CD14-positive monocyte (primary cell): ENCODE results near the gene SEC22A. TPM values are rescaled to one million over a fixed set of nuclear protein-coding genes. Genes with fewer than 3 reads are reported as not detected.

Source experiments
- DNase-seq, 3 donors: peaks; one replicate each; pipeline ENCODE4 v3.0.0-alpha.2; 2011 to 2022
- H2AFZ ChIP-seq: 2 replicates; pipeline ENCODE4 v1.6.0; 2012; ENCODE audit warnings: mild to moderate bottlenecking, low read depth, low read length, inconsistent platforms; ENCODE audit not compliant: insufficient read depth, poor library complexity, severe bottlenecking
- H3K27ac ChIP-seq, 2 donors: 1 replicate in 1 of 2; 2 replicates in 1 of 2; pipeline ENCODE4 v1.5.1; 2012 to 2013; ENCODE audit warnings: low read length in 2 of 2, control low read depth in 1 of 2, inconsistent platforms in 1 of 2, low read depth in 1 of 2, mild to moderate bottlenecking in 1 of 2
- H3K27me3 ChIP-seq, 2 donors: one replicate each; pipeline versions ENCODE4 v1.6.0 to v1.6.1; 2011 to 2013; ENCODE audit warnings: low read length in 2 of 2; ENCODE audit not compliant: control insufficient read depth in 2 of 2, insufficient read depth in 2 of 2
- H3K36me3 ChIP-seq, 2 donors: replicated peaks in 1 of 2; 1 replicate in 1 of 2; 2 replicates in 1 of 2; pipeline versions ENCODE4 v1.5.1 to v1.6.1; 2012 to 2013; ENCODE audit warnings: low read length in 2 of 2, control low read depth in 1 of 2, inconsistent platforms in 1 of 2, mild to moderate bottlenecking in 1 of 2; ENCODE audit not compliant: insufficient read depth in 2 of 2, control insufficient read depth in 1 of 2
- H3K4me1 ChIP-seq, 2 donors: 1 replicate in 1 of 2; 2 replicates in 1 of 2; pipeline versions ENCODE4 v1.5.1 to v1.6.1; 2012 to 2013; ENCODE audit warnings: low read length in 2 of 2, control low read depth in 1 of 2, inconsistent platforms in 1 of 2, mild to moderate bottlenecking in 1 of 2, moderate library complexity in 1 of 2; ENCODE audit not compliant: insufficient read depth in 2 of 2, control insufficient read depth in 1 of 2
- H3K4me2 ChIP-seq: replicated peaks from 2 replicates; pipeline ENCODE3; 2012; ENCODE audit warnings: low read length, moderate library complexity, mild to moderate bottlenecking; ENCODE audit not compliant: poor library complexity, severe bottlenecking; ENCODE audit errors: extremely low read depth
- H3K4me3 ChIP-seq, 3 experiments: fragments of 200-600 bp in 1 of 3; sonication (generic) in 1 of 3; replicated peaks in 1 of 3; 1 replicate in 2 of 3; 2 replicates in 1 of 3; pipeline ENCODE4 v1.5.1; 2011 to 2013; ENCODE audit warnings: low read length in 3 of 3, mild to moderate bottlenecking in 3 of 3, control low read depth in 2 of 3, low read depth in 2 of 3, inconsistent platforms in 1 of 3, moderate library complexity in 1 of 3
- H3K79me2 ChIP-seq: 2 replicates; pipeline ENCODE4 v1.6.0; 2012; ENCODE audit warnings: mild to moderate bottlenecking, control low read depth, inconsistent platforms, low read length, moderate library complexity; ENCODE audit not compliant: insufficient read depth
- H3K9ac ChIP-seq: 2 replicates; pipeline ENCODE4 v1.6.0; 2017; ENCODE audit warnings: low read length, mild to moderate bottlenecking; ENCODE audit not compliant: insufficient read depth, poor library complexity, severe bottlenecking
- H3K9me3 ChIP-seq, 2 donors: replicated peaks in 1 of 2; 1 replicate in 1 of 2; 2 replicates in 1 of 2; pipeline versions ENCODE4 v1.5.1 to v1.6.1; 2012 to 2013; ENCODE audit warnings: low read length in 2 of 2, control low read depth in 1 of 2; ENCODE audit not compliant: control insufficient read depth in 1 of 2, insufficient read depth in 1 of 2
- H4K20me1 ChIP-seq: 2 replicates; pipeline ENCODE4 v1.6.0; 2012; ENCODE audit warnings: mild to moderate bottlenecking, low read length, control low read depth, moderate library complexity; ENCODE audit not compliant: insufficient read depth
- H3K27ac Mint-ChIP-seq, 7 donors: one replicate each; pipeline ENCODE4 v1.8.0; 2020; ENCODE audit warnings: mild to moderate bottlenecking in 7 of 7, mixed read lengths in 7 of 7, moderate library complexity in 6 of 7, inconsistent platforms in 2 of 7
- H3K27me3 Mint-ChIP-seq, 3 donors: one replicate each; pipeline ENCODE4 v1.8.0; 2021 to 2022; ENCODE audit warnings: low read depth in 3 of 3, mild to moderate bottlenecking in 3 of 3, mixed read lengths in 3 of 3, moderate library complexity in 3 of 3, inconsistent platforms in 1 of 3
- H3K36me3 Mint-ChIP-seq, 2 donors: one replicate each; pipeline ENCODE4 v1.8.0; 2020; ENCODE audit warnings: mixed read lengths in 2 of 2, inconsistent platforms in 1 of 2, mild to moderate bottlenecking in 1 of 2
- H3K4me1 Mint-ChIP-seq: one replicate; pipeline ENCODE4 v1.8.0; 2020; ENCODE audit warnings: mild to moderate bottlenecking, mixed read lengths
- H3K4me3 Mint-ChIP-seq, 2 donors: one replicate each; pipeline ENCODE4 v1.8.0; 2020; ENCODE audit warnings: mild to moderate bottlenecking in 2 of 2, mixed read lengths in 2 of 2, moderate library complexity in 1 of 2
- H3K9me3 Mint-ChIP-seq, 7 donors: one replicate each; pipeline ENCODE4 v1.8.0; 2020 to 2022; ENCODE audit warnings: mixed read lengths in 7 of 7, mild to moderate bottlenecking in 6 of 7, moderate library complexity in 6 of 7, inconsistent platforms in 2 of 7
- WGBS: methylation state at CpG from one replicate; pipeline ENCODE4 v1.1.5; 2013; ENCODE audit warnings: missing lambda C conversion rate; ENCODE audit not compliant: insufficient coverage; 5-methylcytosine and 5-hydroxymethylcytosine counted together
- intact Hi-C, 2 donors: fragments of 100-400 bp; cut with micrococcal nuclease; formaldehyde crosslinking; loops; one replicate each; pipeline versions ENCODE4 v1.15.0 to v1.15.1; 2023
- polyA plus RNA-seq, 3 donors: library from polyadenylated mRNA; depleted of rRNA in 1 of 3; unstranded in 2 of 3; stranded (reverse) in 1 of 3; fragments of 300-500 nt in 2 of 3; fragments of >200 nt in 1 of 3; fragmentation: Illumina TruSeq in 2 of 3; gene quantifications; 1 replicate in 2 of 3; 2 replicates in 1 of 3; pipeline ENCODE4 v1.2.3, GENCODE V29; 2012 to 2021
- TF ChIP-seq, protein P1 (sequence below): fragments of 200-600 bp; IDR thresholded peaks from one replicate; pipeline ENCODE4 v1.8.0; 2022; ENCODE audit warnings: antibody characterized with exemption, mild to moderate bottlenecking

SEC22A gene
- polyA plus RNA-seq, 3 donors = 6.4 to 11.0 (median 8.8) TPM

DNA sequence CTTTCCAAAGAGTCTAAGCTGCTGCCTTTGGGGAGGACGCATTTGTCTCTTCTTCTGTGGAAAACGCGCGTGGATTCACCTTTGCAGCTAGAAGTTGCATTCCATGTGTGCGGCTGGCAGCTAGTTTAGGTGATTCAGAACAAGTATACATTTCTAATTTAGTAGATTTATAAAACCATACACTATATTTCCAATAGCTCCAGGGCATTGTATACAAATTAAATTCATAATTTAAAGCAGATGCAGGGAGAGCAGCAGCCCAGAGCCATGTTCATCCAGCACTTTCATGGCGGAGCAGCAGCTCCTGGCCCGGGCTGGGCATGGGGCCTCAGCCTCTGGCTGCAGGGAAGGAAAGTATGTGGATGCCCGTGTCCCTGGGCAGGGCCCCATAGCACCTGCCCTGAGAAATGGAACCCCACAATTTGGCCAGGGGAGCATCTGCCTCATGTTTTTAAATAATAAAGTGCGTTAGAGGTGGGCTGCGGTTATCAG, 42.8 kb upstream of the SEC22A start:
- intact Hi-C loops = no loop called here
- Histone ChIP-seq H3K27ac (no peak overlapping the region), H3K4me2 (no peak overlapping the region), H3K9me3 (no peaks in the 10 kb centered on the region), H3K9ac (no peak overlapping the region), H3K4me1 (peaks cover 19 to 20% of the 10 kb centered on the region in 2 donors), H3K4me3 (no peak overlapping the region), H3K27me3 (no peaks in the 10 kb centered on the region), H2AFZ (no peak overlapping the region), H3K36me3 (peaks cover 16 to 73% of the 10 kb centered on the region in 2 donors), H4K20me1 (no peaks in the 10 kb centered on the region), H3K79me2 (no peaks in the 10 kb centered on the region)
- Mint-ChIP-seq H3K4me3 (no peak overlapping the region), H3K9me3 (no peaks in the 10 kb centered on the region), H3K36me3 (peaks cover 49 to 78% of the 10 kb centered on the region in 2 donors), H3K27me3 (peaks cover 0 to 2% (median 0%) of the 10 kb centered on the region in 3 donors), H3K4me1 (peaks cover 21% of the 10 kb centered on the region), H3K27ac (peak overlapping the region in 1 of 7 donors; percentile 26)
- TF ChIP-seq, protein P1, sequence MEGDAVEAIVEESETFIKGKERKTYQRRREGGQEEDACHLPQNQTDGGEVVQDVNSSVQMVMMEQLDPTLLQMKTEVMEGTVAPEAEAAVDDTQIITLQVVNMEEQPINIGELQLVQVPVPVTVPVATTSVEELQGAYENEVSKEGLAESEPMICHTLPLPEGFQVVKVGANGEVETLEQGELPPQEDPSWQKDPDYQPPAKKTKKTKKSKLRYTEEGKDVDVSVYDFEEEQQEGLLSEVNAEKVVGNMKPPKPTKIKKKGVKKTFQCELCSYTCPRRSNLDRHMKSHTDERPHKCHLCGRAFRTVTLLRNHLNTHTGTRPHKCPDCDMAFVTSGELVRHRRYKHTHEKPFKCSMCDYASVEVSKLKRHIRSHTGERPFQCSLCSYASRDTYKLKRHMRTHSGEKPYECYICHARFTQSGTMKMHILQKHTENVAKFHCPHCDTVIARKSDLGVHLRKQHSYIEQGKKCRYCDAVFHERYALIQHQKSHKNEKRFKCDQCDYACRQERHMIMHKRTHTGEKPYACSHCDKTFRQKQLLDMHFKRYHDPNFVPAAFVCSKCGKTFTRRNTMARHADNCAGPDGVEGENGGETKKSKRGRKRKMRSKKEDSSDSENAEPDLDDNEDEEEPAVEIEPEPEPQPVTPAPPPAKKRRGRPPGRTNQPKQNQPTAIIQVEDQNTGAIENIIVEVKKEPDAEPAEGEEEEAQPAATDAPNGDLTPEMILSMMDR = no peak
- DNase-seq = no peak
- WGBS = 94% methylated on average over 5 of the region's 10 CpGs

DNA sequence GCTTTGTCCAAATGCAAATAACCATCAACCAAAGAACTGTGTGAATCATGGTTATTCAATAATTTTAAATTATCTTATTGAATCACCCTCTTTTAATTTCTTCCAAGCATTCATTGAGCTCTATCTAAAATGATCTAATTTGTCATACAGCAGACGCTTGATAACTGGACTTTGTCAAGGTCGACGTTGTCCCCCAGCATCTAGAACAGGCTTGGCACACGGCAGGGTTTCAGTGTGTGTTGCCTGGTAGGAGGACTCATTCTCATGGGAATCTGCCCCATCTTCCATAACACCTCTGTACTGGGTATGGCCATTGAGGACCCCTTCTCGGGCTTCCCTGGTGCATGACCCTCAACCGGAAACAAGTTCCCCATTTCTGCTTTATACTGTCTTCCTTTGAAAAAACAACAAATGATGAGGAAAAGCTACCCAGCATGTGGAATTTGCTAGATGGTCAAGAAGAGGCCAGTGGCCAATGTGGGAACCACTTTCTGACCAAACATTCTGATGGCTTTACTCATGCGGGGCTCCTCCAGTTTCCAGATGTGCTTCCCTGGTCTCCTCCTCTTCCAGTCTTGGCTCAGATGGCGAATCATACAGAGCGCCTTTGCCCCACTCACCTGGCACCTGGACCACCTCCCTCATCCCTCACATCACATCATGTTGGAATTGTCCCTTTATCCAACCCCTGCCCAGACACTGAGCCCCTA, 41.7 kb upstream of the SEC22A start:
- 60% methylated on average over 1 of the region's 9 CpGs for WGBS
- H3K9me3 ChIP-seq = no peaks in the 10 kb centered on the region
- no peak for DNase-seq
- H3K79me2 ChIP-seq = no peaks in the 10 kb centered on the region
- Mint-ChIP-seq H3K27ac (peak overlapping the region in 2 of 7 donors; percentile 21 to 72), H3K4me1 (peaks cover 10% of the 10 kb centered on the region), H3K36me3 (peaks cover 59 to 90% of the 10 kb centered on the region in 2 donors), H3K4me3 (no peak overlapping the region), H3K27me3 (peaks cover 0 to 2% (median 0%) of the 10 kb centered on the region in 3 donors), H3K9me3 (peaks cover 0 to 6% (median 0%) of the 10 kb centered on the region in 7 donors)
- H2AFZ ChIP-seq = no peak overlapping the region
- no peaks in the 10 kb centered on the region for H4K20me1 ChIP-seq
- peaks cover 24 to 85% of the 10 kb centered on the region in 2 donors for H3K36me3 ChIP-seq
- no peak overlapping the region for H3K27ac ChIP-seq
- TF ChIP-seq, protein P1 = no peak
- no peak overlapping the region for H3K4me3 ChIP-seq
- peaks cover 8 to 9% of the 10 kb centered on the region in 2 donors for H3K4me1 ChIP-seq
- no peak overlapping the region for H3K9ac ChIP-seq
- intact Hi-C loops = no loop called here
- H3K4me2 ChIP-seq = no peak overlapping the region
- H3K27me3 ChIP-seq = no peaks in the 10 kb centered on the region
